GM21526 (cell line): ENCODE results near the gene SORCS1.

Experiments
- ATAC-seq: cut with Tn5 transposase; IDR thresholded peaks from one replicate; pipeline ENCODE4 v1.9.1; 2021; ENCODE audit warnings: moderate library complexity; ENCODE audit not compliant: unreplicated experiment, low FRiP score

Gene SORCS1

GRCh38 chr10:106567629-106568028 is 596.9 kb downstream of the SORCS1 start:
- no peak for ATAC-seq

- ATAC-seq, result no peak
Observed at GRCh38 chr10:106566873-106567272, 597.6 kb downstream of the SORCS1 start.

DNA sequence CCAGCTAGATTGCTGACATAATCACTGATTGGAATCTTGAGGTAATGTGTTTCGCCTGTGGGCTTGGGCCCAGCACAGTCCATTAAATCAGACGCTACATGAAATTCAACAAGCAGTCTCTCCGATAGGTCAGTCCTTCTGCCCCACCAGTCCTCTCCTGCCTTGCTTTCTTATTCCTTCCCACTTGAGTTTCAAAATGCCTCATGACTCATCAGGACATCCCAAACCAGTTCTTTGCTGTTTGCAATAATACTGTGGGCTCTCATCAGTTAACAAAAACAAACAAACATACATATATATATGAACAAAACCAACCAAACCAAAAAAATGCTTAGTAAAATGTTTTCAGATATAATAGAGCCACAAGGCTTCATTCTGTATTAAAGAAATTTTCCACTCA is 599.0 kb downstream of the SORCS1 start:
- no peak for ATAC-seq

GRCh38 chr10:106563384-106563783 is 601.1 kb downstream of the SORCS1 start:
- ATAC-seq, result no peak

DNA sequence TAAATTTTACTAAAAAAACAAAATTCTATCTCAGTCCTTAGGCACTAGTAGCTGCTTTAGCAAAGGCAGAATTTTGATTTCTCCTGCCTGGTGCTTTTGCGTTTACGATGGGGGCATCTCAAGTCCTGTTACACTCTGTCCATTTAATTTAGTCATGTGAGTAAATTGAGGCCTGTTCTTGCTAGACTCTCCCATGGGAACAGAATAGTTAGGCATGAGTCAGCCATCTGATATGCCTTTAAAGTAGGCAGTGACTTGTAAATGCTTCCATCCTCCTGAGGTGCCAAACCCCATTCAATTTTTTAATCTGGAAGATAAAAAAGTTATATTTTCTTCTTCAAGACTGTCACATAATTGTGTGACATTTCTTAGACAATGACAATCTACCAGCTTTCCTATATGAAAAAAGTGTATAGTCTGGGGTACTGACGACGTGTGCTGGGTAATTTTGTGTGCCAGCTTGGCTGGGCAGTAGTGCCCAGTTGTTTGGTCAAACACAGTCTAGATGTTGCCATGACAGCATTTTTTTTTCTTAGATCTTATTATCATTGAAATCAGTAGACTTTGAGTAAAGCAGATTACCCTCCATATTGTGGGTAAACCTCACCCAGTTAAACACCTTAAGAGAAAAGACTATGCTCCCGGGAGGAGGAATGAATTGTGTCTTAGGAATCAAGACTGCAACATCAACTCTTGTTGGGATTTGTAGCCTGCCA is 603.4 kb downstream of the SORCS1 start:
- ATAC-seq, result no peak

GRCh38 chr10:106559442-106559841 is 605.1 kb downstream of the SORCS1 start:
- ATAC-seq, result no peak

DNA sequence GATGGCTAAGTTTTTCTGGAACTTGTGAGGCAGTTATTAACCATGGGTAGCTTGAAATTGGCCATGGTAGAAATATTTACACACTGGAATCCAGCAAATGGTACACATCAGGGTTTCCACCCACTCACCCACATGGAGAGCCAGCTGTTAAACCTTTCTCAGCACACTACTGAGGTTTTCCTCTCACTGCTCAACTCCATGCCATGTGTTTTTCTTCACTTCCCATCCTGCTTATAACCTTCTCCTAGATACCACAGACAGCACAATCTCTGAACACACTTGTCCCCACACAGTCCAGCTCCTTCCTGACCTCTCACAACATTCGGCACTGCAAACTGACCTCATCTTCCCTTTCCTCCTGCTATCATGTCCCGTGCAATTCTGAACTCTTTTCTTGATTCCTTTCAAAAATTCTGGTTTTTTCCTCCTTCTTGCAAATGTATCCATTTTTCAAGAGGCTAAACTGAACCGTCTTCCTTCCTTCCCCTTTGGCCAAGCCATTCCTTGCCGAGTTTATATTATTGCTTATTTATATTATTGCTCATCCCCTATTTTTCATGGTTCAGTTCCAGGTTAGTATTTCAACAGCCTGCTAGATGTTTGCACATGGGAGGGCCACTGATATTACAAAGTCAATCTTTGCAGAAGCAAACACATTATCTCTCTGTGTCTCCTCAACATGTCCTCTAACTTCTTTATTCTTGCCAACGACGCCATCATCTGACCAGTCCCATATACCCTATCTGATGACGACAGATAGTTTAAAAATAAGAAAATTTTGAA is 606.4 kb downstream of the SORCS1 start:
- ATAC-seq, result no peak

DNA sequence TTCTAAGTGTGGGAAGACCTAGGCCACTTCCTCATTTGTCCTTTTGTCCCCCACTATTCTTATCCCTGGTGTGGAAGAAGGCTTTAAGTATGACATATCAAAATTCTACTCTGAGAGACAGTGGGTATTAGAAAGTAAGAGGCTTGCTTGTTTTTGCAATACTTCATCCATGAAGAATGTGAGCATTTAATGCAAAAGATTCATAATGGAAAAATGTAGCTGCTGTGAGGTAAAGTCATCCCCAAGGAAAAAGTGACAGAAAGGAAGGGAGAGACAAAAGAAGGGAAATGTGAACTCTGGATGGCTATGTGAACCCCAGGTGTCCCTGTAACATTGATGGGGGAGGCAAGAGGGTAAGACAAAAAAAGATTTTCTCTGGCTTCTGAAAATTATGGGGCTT is 607.5 kb downstream of the SORCS1 start:
- ATAC-seq, result no peak

GRCh38 chr10:106555599-106555998 is 608.9 kb downstream of the SORCS1 start:
- no peak for ATAC-seq

DNA sequence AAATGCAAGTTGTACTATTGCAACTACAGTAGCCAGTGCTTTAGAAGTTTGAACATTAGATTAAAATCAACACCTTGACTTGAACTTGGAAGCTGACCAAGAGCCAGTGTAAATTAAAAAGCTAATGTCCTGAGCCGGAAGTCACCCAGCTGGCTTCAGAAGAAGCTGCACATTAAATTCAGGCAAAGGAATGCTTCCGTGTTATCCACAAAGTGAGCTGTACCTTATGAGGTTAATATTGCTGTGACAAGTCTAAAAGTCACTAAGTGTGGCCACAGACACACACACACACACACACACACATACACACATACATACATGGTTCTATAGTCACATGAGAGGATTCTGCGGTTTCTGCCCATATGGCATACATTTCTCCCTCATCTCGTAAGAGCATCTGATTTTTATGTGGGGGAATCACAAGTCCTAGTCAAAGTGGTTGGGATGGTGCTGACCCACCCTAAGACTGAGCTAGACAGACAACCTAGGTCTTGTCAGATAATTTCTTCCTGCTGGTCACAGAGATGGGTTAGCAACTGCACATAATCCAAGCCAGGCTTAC is 612.9 kb downstream of the SORCS1 start:
- no peak for ATAC-seq

GRCh38 chr10:106548832-106549231 is 615.7 kb downstream of the SORCS1 start:
- no peak for ATAC-seq

DNA sequence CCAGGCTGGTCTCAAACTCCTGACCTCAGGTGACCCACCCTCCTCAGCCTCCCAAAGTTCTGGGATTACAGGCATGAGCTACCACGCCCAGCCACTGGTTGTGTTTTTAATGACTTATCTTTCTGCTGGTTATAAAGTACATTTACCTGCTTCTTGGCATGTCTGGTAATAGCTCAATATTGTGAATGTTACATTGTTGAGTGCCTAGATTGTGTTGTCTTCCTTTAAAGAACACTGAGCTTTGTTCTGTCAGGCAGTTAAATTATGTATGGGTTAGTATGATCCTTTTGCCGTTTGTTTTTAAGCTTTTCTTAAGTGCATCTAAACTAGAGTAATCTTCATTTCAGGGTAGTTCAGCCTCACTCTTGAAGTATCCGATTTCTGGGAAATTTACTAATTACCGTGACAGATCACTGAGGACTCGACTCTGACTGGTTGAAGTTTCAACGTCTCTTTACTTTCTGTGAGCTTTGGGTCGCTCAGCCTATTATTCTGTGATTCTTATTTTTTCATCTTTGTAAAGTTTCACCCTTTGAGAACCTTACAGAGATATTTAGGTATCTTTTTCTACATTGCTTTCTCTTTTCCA is 617.4 kb downstream of the SORCS1 start:
- ATAC-seq, result no peak

DNA sequence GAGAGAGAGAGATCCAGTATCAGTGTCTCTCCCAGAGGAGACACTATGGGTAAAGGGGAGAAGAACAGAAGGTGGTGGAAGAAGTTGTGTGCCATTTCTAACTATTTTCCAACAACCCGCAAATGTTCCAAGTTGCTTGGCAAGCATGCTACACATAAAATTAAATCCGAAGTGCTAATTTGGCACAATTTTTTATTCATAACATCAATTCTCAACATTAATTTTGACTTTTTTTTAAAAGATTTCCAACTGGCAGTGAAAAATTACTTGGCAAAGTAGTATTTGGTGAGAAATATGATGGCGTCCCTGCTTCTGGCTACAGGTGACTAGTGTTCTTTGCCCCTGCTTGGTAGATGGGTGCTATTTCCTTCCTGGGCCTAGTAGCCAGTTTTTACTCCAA is 622.0 kb downstream of the SORCS1 start:
- no peak for ATAC-seq

- ATAC-seq, result no peak
Observed at GRCh38 chr10:106540645-106541044, 623.9 kb downstream of the SORCS1 start.

GRCh38 chr10:106537866-106538265 is 626.6 kb downstream of the SORCS1 start:
- ATAC-seq, result no peak

DNA sequence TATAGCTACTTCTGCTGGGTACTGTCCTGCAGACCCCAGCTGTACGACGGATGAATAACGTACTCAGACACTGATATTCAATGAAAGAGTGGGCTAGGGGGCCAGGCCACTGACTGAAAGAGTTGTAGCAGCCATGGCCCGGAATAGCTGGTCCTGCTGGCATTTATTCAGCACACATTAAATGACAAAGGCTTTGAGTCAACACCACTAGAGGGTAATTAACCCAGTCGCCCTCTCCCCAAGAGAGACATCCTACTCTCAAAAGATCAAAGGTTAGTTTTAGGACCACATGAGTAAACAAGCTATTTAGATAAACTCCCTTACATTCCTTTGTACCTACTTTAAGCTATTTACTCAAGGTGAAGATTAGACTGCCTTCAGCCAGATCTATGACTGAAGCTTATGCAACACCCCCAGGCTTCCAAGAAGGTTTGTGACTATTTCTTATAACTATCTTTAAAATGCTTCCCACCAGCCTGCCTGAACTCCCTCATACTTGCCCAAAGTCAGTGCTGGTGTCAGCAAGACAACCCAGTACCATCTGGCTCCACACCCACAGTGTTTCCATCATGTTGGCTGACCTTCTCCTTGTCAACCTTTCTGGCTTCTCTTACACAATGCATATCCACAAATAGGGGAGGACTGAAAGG is 629.1 kb downstream of the SORCS1 start:
- ATAC-seq, result no peak

- ATAC-seq, result no peak
Observed at GRCh38 chr10:106534441-106534840, 630.1 kb downstream of the SORCS1 start.

DNA sequence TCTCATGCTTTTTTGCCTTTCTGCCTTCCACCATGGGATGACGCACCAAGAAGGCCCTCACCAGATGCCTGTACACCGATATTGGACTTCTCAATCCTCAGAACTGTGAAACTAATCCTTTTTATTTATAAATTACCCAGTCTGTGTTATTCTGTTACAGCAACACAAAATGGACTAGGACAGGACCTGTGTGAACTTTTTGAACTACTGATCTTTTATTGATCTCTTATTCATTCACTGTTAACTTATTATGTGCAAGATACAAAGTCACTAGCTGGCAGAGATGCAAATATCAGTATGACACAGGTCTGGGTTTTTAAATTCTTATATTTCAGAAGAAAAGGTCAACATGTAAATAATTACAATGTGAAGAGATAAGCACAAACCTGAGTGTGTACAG is 635.8 kb downstream of the SORCS1 start:
- ATAC-seq, result no peak

GRCh38 chr10:106525835-106526234 is 638.7 kb downstream of the SORCS1 start:
- no peak for ATAC-seq
